ENCODE measurements around the gene KCNQ1. TPM values are rescaled to one million over a fixed set of nuclear protein-coding genes. Genes with fewer than 3 reads are reported as not detected.
A peak's percentile ranks its signal among the peaks of the same experiment; 100 is the strongest.

Gene KCNQ1
- total RNA-seq, 1 donor from 2014 or later, result 3.4 TPM

- Mint-ChIP-seq H3K27me3 (ENCODE audit: low read depth) (peaks cover 16% of the 10 kb centered on the region), H3K4me3 (ENCODE audit: low read depth) (peak within 1 kb of the TSS; percentile 82), H3K4me1 (ENCODE audit: low read depth) (peaks cover 18% of the 10 kb centered on the region), H3K27ac (no peak within 1 kb of the TSS), H3K36me3 (ENCODE audit: low read depth) (no peaks in the 10 kb centered on the region), H3K9me3 (no peaks in the 10 kb centered on the region)
- DNase-seq (ENCODE audit: low spot score), result no peak
- intact Hi-C loops (cut with micrococcal nuclease), result loop anchor here (2.0 kb wide), 1 partner anchor 67 kb away; the partner anchor contains the start of gene CD81
Measured at GRCh38 chr11:2443881-2444820, 657 bp upstream of the KCNQ1 start, which contains the start of gene TRPM5. Gene TRPM5, minus strand, starts transcription at chr11:2444514. Its CDS starts 21,478 bp downstream, at chr11:2423036.

GRCh38 chr11:2445746-2446551 lies 1.1 kb downstream of the KCNQ1 start:
- no peak for DNase-seq (ENCODE audit: low spot score)
- intact Hi-C loops (cut with micrococcal nuclease), result loop anchor here (1.0 to 2.0 kb wide), 2 partner anchors 46 to 69 kb away; partner anchors contain the start of genes CD81 and TSSC4
- Mint-ChIP-seq H3K4me3 (ENCODE audit: low read depth) (peak overlapping the region; percentile 82), H3K27me3 (ENCODE audit: low read depth) (peaks cover 12% of the 10 kb centered on the region), H3K36me3 (ENCODE audit: low read depth) (no peaks in the 10 kb centered on the region), H3K9me3 (no peaks in the 10 kb centered on the region), H3K27ac (no peak overlapping the region), H3K4me1 (ENCODE audit: low read depth) (peaks cover 18% of the 10 kb centered on the region)

GRCh38 chr11:2446590-2447252 lies 1.9 kb downstream of the KCNQ1 start:
- intact Hi-C loops (cut with micrococcal nuclease), result no loop called here
- DNase-seq (ENCODE audit: low spot score), result no peak
- Mint-ChIP-seq H3K36me3 (ENCODE audit: low read depth) (no peaks in the 10 kb centered on the region), H3K4me1 (ENCODE audit: low read depth) (peaks cover 18% of the 10 kb centered on the region), H3K27me3 (ENCODE audit: low read depth) (peaks cover 11% of the 10 kb centered on the region), H3K9me3 (no peaks in the 10 kb centered on the region), H3K27ac (no peak overlapping the region), H3K4me3 (ENCODE audit: low read depth) (peak overlapping the region; percentile 60)

GRCh38 chr11:2447253-2447950 lies 2.6 kb downstream of the KCNQ1 start:
- Mint-ChIP-seq H3K36me3 (ENCODE audit: low read depth) (no peaks in the 10 kb centered on the region), H3K27ac (no peak overlapping the region), H3K4me1 (ENCODE audit: low read depth) (peaks cover 18% of the 10 kb centered on the region), H3K4me3 (ENCODE audit: low read depth) (peak overlapping the region; percentile 60), H3K9me3 (no peaks in the 10 kb centered on the region), H3K27me3 (ENCODE audit: low read depth) (peaks cover 10% of the 10 kb centered on the region)
- intact Hi-C loops (cut with micrococcal nuclease), result no loop called here
- DNase-seq (ENCODE audit: low spot score), result no peak

- Mint-ChIP-seq H3K36me3 (ENCODE audit: low read depth) (no peaks in the 10 kb centered on the region), H3K27me3 (ENCODE audit: low read depth) (peaks cover 8% of the 10 kb centered on the region), H3K4me3 (ENCODE audit: low read depth) (no peak overlapping the region), H3K9me3 (no peaks in the 10 kb centered on the region), H3K4me1 (ENCODE audit: low read depth) (peaks cover 18% of the 10 kb centered on the region), H3K27ac (no peak overlapping the region)
- DNase-seq (ENCODE audit: low spot score), result no peak
- intact Hi-C loops (cut with micrococcal nuclease), result no loop called here
Measured at GRCh38 chr11:2447951-2448650, 3.3 kb downstream of the KCNQ1 start.

- intact Hi-C loops (cut with micrococcal nuclease), result no loop called here
- Mint-ChIP-seq H3K36me3 (ENCODE audit: low read depth) (no peaks in the 10 kb centered on the region), H3K27ac (no peak overlapping the region), H3K4me3 (ENCODE audit: low read depth) (no peak overlapping the region), H3K9me3 (no peaks in the 10 kb centered on the region), H3K4me1 (ENCODE audit: low read depth) (peaks cover 15% of the 10 kb centered on the region), H3K27me3 (ENCODE audit: low read depth) (peaks cover 3% of the 10 kb centered on the region)
- DNase-seq (ENCODE audit: low spot score), result no peak
Measured at GRCh38 chr11:2448661-2449547, 4.1 kb downstream of the KCNQ1 start.

- no peak for DNase-seq (ENCODE audit: low spot score)
- peaks cover 15% of the 10 kb centered on the region for H3K4me1 Mint-ChIP-seq (ENCODE audit: low read depth)
- peaks cover 3% of the 10 kb centered on the region for H3K27me3 Mint-ChIP-seq (ENCODE audit: low read depth)
- H3K4me3 Mint-ChIP-seq (ENCODE audit: low read depth), result no peak overlapping the region
- intact Hi-C loops (cut with micrococcal nuclease), result no loop called here
- H3K27ac Mint-ChIP-seq, result no peak overlapping the region
- no peaks in the 10 kb centered on the region for H3K9me3 Mint-ChIP-seq
- no peaks in the 10 kb centered on the region for H3K36me3 Mint-ChIP-seq (ENCODE audit: low read depth)
Measured at GRCh38 chr11:2449548-2450320, 4.9 kb downstream of the KCNQ1 start.

- no peak for DNase-seq (ENCODE audit: low spot score)
Measured at GRCh38 chr11:2450321-2451041, 5.7 kb downstream of the KCNQ1 start.

GRCh38 chr11:2451336-2451735 lies 6.5 kb downstream of the KCNQ1 start:
- H3K36me3 Mint-ChIP-seq (ENCODE audit: low read depth), result no peaks in the 10 kb centered on the region
- DNase-seq (ENCODE audit: low spot score), result no peak

More at GRCh38 chr11:2450321-2451041, 5.7 kb downstream of the KCNQ1 start:
- no peak overlapping the region for H3K4me3 Mint-ChIP-seq (ENCODE audit: low read depth)
- H3K36me3 Mint-ChIP-seq (ENCODE audit: low read depth), result no peaks in the 10 kb centered on the region
- no peak overlapping the region for H3K27ac Mint-ChIP-seq
- peaks cover 12% of the 10 kb centered on the region for H3K4me1 Mint-ChIP-seq (ENCODE audit: low read depth)
- peaks cover under 1% of the 10 kb centered on the region for H3K27me3 Mint-ChIP-seq (ENCODE audit: low read depth)
- H3K9me3 Mint-ChIP-seq, result no peaks in the 10 kb centered on the region
- intact Hi-C loops (cut with micrococcal nuclease), result no loop called here

GRCh38 chr11:2451916-2452315 lies 7.1 kb downstream of the KCNQ1 start:
- H3K4me3 Mint-ChIP-seq (ENCODE audit: low read depth), result no peak overlapping the region
- DNase-seq (ENCODE audit: low spot score), result no peak
- no peaks in the 10 kb centered on the region for H3K36me3 Mint-ChIP-seq (ENCODE audit: low read depth)
- intact Hi-C loops (cut with micrococcal nuclease), result no loop called here
- peaks cover 8% of the 10 kb centered on the region for H3K4me1 Mint-ChIP-seq (ENCODE audit: low read depth)
- no peak overlapping the region for H3K27ac Mint-ChIP-seq
- H3K27me3 Mint-ChIP-seq (ENCODE audit: low read depth), result no peaks in the 10 kb centered on the region
- H3K9me3 Mint-ChIP-seq, result no peaks in the 10 kb centered on the region

More at GRCh38 chr11:2451336-2451735, 6.5 kb downstream of the KCNQ1 start:
- intact Hi-C loops (cut with micrococcal nuclease), result no loop called here
- no peak overlapping the region for H3K4me3 Mint-ChIP-seq (ENCODE audit: low read depth)
- no peak overlapping the region for H3K27ac Mint-ChIP-seq
- H3K4me1 Mint-ChIP-seq (ENCODE audit: low read depth), result peaks cover 11% of the 10 kb centered on the region
- H3K9me3 Mint-ChIP-seq, result no peaks in the 10 kb centered on the region
- H3K27me3 Mint-ChIP-seq (ENCODE audit: low read depth), result no peaks in the 10 kb centered on the region
